Measurements from ENCODE around the gene RELN. TPM values are rescaled to one million over a fixed set of nuclear protein-coding genes. Genes with fewer than 3 reads are reported as not detected.

RELN gene
- total and polyA plus RNA-seq, 2 donors from 2014 or later = 0.95 to 5.4 TPM

GRCh38 chr7:103439661-103440060 lies 549.8 kb downstream of the RELN start:
- H3K9me3 ChIP-seq (ENCODE audit: control insufficient read depth in 2 of 3, insufficient read depth in 1 of 3, low read length in 3 of 3) = no peaks in the 10 kb centered on the region
- H3K36me3 ChIP-seq (ENCODE audit: control insufficient read depth in 2 of 3, insufficient read depth in 3 of 3, low read length in 3 of 3) = no peaks in the 10 kb centered on the region
- H3K9ac ChIP-seq (ENCODE audit: low read length in 3 of 3) = no peak overlapping the region
- H3K4me3 ChIP-seq (ENCODE audit: low read length in 3 of 3) = no peak overlapping the region
- DNase-seq (no peak), FAIRE-seq (no peak)
- intact Hi-C loops (cut with DNase I) = no loop called here
- H3K27me3 ChIP-seq (ENCODE audit: control insufficient read depth, insufficient read depth, low read length) = peaks cover 6% of the 10 kb centered on the region
- H3K4me1 ChIP-seq (ENCODE audit: control insufficient read depth in 2 of 3, insufficient read depth in 2 of 3, low read depth in 1 of 3, low read length in 3 of 3) = no peaks in the 10 kb centered on the region
- H3K27ac ChIP-seq (ENCODE audit: low read depth in 2 of 2, low read length in 2 of 2) = no peak overlapping the region
- TF ChIP-seq CTCF (IDR thresholded peaks at IDR 0.05; ENCODE audit: borderline replicate concordance, extremely low read depth, insufficient read depth) = no peak

- no peak overlapping the region for H3K9ac ChIP-seq (ENCODE audit: low read length in 3 of 3)
- H3K27me3 ChIP-seq (ENCODE audit: control insufficient read depth, insufficient read depth, low read length) = no peaks in the 10 kb centered on the region
- no peaks in the 10 kb centered on the region for H3K4me1 ChIP-seq (ENCODE audit: control insufficient read depth in 2 of 3, insufficient read depth in 2 of 3, low read depth in 1 of 3, low read length in 3 of 3)
- H3K27ac ChIP-seq (ENCODE audit: low read depth in 2 of 2, low read length in 2 of 2) = no peak overlapping the region
- no peaks in the 10 kb centered on the region for H3K36me3 ChIP-seq (ENCODE audit: control insufficient read depth in 2 of 3, insufficient read depth in 3 of 3, low read length in 3 of 3)
- FAIRE-seq (no peak), DNase-seq (no peak)
- intact Hi-C loops (cut with DNase I) = no loop called here
- no peak for TF ChIP-seq CTCF (IDR thresholded peaks at IDR 0.05; ENCODE audit: borderline replicate concordance, extremely low read depth, insufficient read depth)
- H3K4me3 ChIP-seq (ENCODE audit: low read length in 3 of 3) = no peak overlapping the region
- H3K9me3 ChIP-seq (ENCODE audit: control insufficient read depth in 2 of 3, insufficient read depth in 1 of 3, low read length in 3 of 3) = peaks cover 0 to 4% (median 0%) of the 10 kb centered on the region in 3 donors
Measured at GRCh38 chr7:103437623-103438022, 551.8 kb downstream of the RELN start.

GRCh38 chr7:103432712-103433111 lies 556.7 kb downstream of the RELN start:
- intact Hi-C loops (cut with DNase I) = no loop called here
- no peaks in the 10 kb centered on the region for H3K27me3 ChIP-seq (ENCODE audit: control insufficient read depth, insufficient read depth, low read length)
- no peaks in the 10 kb centered on the region for H3K36me3 ChIP-seq (ENCODE audit: control insufficient read depth in 2 of 3, insufficient read depth in 3 of 3, low read length in 3 of 3)
- H3K4me1 ChIP-seq (ENCODE audit: control insufficient read depth in 2 of 3, insufficient read depth in 2 of 3, low read depth in 1 of 3, low read length in 3 of 3) = no peaks in the 10 kb centered on the region
- no peak overlapping the region for H3K9ac ChIP-seq (ENCODE audit: low read length in 3 of 3)
- no peak for DNase-seq
- H3K9me3 ChIP-seq (ENCODE audit: control insufficient read depth in 2 of 3, insufficient read depth in 1 of 3, low read length in 3 of 3) = peaks cover 0 to 5% (median 0%) of the 10 kb centered on the region in 3 donors
- no peak overlapping the region for H3K27ac ChIP-seq (ENCODE audit: low read depth in 2 of 2, low read length in 2 of 2)
- no peak overlapping the region for H3K4me3 ChIP-seq (ENCODE audit: low read length in 3 of 3)
- FAIRE-seq = no peak
- TF ChIP-seq CTCF (IDR thresholded peaks at IDR 0.05; ENCODE audit: borderline replicate concordance, extremely low read depth, insufficient read depth) = no peak

- FAIRE-seq = no peak
- Histone ChIP-seq H3K9me3 (ENCODE audit: control insufficient read depth in 2 of 3, insufficient read depth in 1 of 3, low read length in 3 of 3) (no peaks in the 10 kb centered on the region), H3K4me3 (ENCODE audit: low read length in 3 of 3) (no peak overlapping the region), H3K27ac (ENCODE audit: low read depth in 2 of 2, low read length in 2 of 2) (no peak overlapping the region), H3K27me3 (ENCODE audit: control insufficient read depth, insufficient read depth, low read length) (no peaks in the 10 kb centered on the region), H3K9ac (ENCODE audit: low read length in 3 of 3) (no peak overlapping the region), H3K36me3 (ENCODE audit: control insufficient read depth in 2 of 3, insufficient read depth in 3 of 3, low read length in 3 of 3) (no peaks in the 10 kb centered on the region), H3K4me1 (ENCODE audit: control insufficient read depth in 2 of 3, insufficient read depth in 2 of 3, low read depth in 1 of 3, low read length in 3 of 3) (no peaks in the 10 kb centered on the region)
- TF ChIP-seq CTCF (IDR thresholded peaks at IDR 0.05; ENCODE audit: borderline replicate concordance, extremely low read depth, insufficient read depth) = no peak
- DNase-seq = no peak
- intact Hi-C loops (cut with DNase I) = no loop called here
Measured at GRCh38 chr7:103425177-103425576, 564.3 kb downstream of the RELN start.
